ENCODE measurements around the gene STRIP2. TPM values are rescaled to one million over a fixed set of nuclear protein-coding genes. Genes with fewer than 3 reads are reported as not detected.
"Not testable (repeated sequence)": the region's sequence is repeated elsewhere in the genome, so short reads cannot be mapped to it uniquely, and the experiment has no call there.

The STRIP2 gene
- total RNA-seq, 2 donors from 2014 or later: 1.9 to 4.7 TPM

- Histone ChIP-seq H3K9ac (ENCODE audit: low read depth in 2 of 2, low read length in 2 of 2) (no peak overlapping the region), H3K36me3 (no peaks in the 10 kb centered on the region), H3K27ac (no peak overlapping the region), H3K4me1 (no peaks in the 10 kb centered on the region), H3K27me3 (no peaks in the 10 kb centered on the region), H3K4me3 (no peak overlapping the region), H3K9me3 (no peaks in the 10 kb centered on the region)
- TF ChIP-seq, protein P1, sequence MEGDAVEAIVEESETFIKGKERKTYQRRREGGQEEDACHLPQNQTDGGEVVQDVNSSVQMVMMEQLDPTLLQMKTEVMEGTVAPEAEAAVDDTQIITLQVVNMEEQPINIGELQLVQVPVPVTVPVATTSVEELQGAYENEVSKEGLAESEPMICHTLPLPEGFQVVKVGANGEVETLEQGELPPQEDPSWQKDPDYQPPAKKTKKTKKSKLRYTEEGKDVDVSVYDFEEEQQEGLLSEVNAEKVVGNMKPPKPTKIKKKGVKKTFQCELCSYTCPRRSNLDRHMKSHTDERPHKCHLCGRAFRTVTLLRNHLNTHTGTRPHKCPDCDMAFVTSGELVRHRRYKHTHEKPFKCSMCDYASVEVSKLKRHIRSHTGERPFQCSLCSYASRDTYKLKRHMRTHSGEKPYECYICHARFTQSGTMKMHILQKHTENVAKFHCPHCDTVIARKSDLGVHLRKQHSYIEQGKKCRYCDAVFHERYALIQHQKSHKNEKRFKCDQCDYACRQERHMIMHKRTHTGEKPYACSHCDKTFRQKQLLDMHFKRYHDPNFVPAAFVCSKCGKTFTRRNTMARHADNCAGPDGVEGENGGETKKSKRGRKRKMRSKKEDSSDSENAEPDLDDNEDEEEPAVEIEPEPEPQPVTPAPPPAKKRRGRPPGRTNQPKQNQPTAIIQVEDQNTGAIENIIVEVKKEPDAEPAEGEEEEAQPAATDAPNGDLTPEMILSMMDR (IDR thresholded peaks at IDR 0.05): no peak
- DNase-seq: no peak
- intact Hi-C loops (cut with DNase I): no loop called here
Observed at GRCh38 chr7:129479831-129480230, 45.6 kb downstream of the STRIP2 start.

GRCh38 chr7:129480674-129481363 is 46.6 kb downstream of the STRIP2 start:
- H3K27ac ChIP-seq: no peak overlapping the region

GRCh38 chr7:129481376-129481775 is 47.1 kb downstream of the STRIP2 start:
- H3K4me1 ChIP-seq; H3K27me3 ChIP-seq; intact Hi-C loops (cut with DNase I); H3K36me3 ChIP-seq; H3K27ac ChIP-seq; H3K9me3 ChIP-seq; H3K9ac ChIP-seq (ENCODE audit: low read depth in 2 of 2, low read length in 2 of 2); DNase-seq; H3K4me3 ChIP-seq: not testable (repeated sequence)

More at GRCh38 chr7:129480674-129481363, 46.6 kb downstream of the STRIP2 start:
- DNase-seq: no peak
- H3K4me1 ChIP-seq: no peaks in the 10 kb centered on the region
- TF ChIP-seq, protein P1 (IDR thresholded peaks at IDR 0.05): no peak
- intact Hi-C loops (cut with DNase I): no loop called here
- no peaks in the 10 kb centered on the region for H3K36me3 ChIP-seq
- no peaks in the 10 kb centered on the region for H3K27me3 ChIP-seq
- H3K9ac ChIP-seq (ENCODE audit: low read depth in 2 of 2, low read length in 2 of 2): no peak overlapping the region
- no peaks in the 10 kb centered on the region for H3K9me3 ChIP-seq
- no peak overlapping the region for H3K4me3 ChIP-seq

DNA sequence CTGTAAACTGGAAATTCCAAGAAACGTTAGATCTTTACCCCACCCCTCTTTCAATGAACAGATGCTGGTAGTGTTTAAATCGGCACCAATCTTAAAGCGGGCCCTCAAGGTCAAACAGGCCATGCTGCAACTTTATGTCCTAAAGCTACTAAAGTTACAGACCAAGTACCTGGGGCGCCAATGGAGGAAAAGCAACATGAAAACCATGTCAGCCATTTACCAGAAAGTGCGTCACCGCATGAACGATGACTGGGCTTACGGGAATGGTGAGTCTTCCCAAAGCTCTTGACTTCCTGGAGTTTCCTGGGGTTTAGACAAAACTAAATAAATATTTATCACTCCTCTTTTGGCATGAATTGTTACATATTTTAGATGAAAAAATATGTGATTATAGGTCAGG is 48.5 kb downstream of the STRIP2 start:
- no peaks in the 10 kb centered on the region for H3K36me3 ChIP-seq
- H3K9ac ChIP-seq (ENCODE audit: low read depth in 2 of 2, low read length in 2 of 2): no peak overlapping the region
- no peak for DNase-seq
- H3K27me3 ChIP-seq: no peaks in the 10 kb centered on the region
- TF ChIP-seq, protein P1 (IDR thresholded peaks at IDR 0.05): no peak
- no peak overlapping the region for H3K4me3 ChIP-seq
- no peaks in the 10 kb centered on the region for H3K9me3 ChIP-seq
- H3K27ac ChIP-seq: no peak overlapping the region
- H3K4me1 ChIP-seq: no peaks in the 10 kb centered on the region
- intact Hi-C loops (cut with DNase I): no loop called here

- H3K36me3 ChIP-seq: no peaks in the 10 kb centered on the region
- TF ChIP-seq, protein P1 (IDR thresholded peaks at IDR 0.05): no peak
- no peak for DNase-seq
- H3K4me3 ChIP-seq: no peak overlapping the region
- H3K27me3 ChIP-seq: no peaks in the 10 kb centered on the region
- H3K27ac ChIP-seq: no peak overlapping the region
- no peaks in the 10 kb centered on the region for H3K4me1 ChIP-seq
- H3K9ac ChIP-seq (ENCODE audit: low read depth in 2 of 2, low read length in 2 of 2): no peak overlapping the region
- no peaks in the 10 kb centered on the region for H3K9me3 ChIP-seq
- intact Hi-C loops (cut with DNase I): no loop called here
Observed at GRCh38 chr7:129489491-129489890, 55.3 kb downstream of the STRIP2 start.

DNA sequence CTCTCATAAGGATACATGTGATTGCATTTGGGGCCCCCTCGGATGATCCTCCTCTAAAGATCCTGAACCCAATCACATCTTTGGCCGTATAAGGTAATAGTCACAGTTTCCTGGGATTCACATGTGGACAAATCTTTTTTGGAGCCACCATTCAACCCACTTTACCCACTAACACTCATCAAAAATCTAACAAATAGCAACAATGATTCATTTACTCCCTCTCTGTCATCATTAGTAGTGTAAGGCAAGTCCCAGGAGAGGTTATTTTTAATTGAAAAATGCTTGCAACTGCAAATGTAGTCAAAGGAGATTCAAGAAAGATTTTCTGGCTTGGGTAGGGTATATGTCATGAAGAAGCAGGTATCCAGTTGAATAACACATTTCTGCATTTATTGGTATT is 58.2 kb downstream of the STRIP2 start:
- no peak overlapping the region for H3K9ac ChIP-seq (ENCODE audit: low read depth in 2 of 2, low read length in 2 of 2)
- H3K27me3 ChIP-seq: no peaks in the 10 kb centered on the region
- intact Hi-C loops (cut with DNase I): no loop called here
- no peaks in the 10 kb centered on the region for H3K9me3 ChIP-seq
- H3K36me3 ChIP-seq: no peaks in the 10 kb centered on the region
- H3K27ac ChIP-seq: no peak overlapping the region
- no peak overlapping the region for H3K4me3 ChIP-seq
- TF ChIP-seq, protein P1 (IDR thresholded peaks at IDR 0.05): no peak
- no peak for DNase-seq
- no peaks in the 10 kb centered on the region for H3K4me1 ChIP-seq

All from colonic mucosa (tissue), 4 donors.